Colon (tissue), 2 donors: ENCODE measurements around the gene NUP210L.
"Not testable (repeated sequence)": the region's sequence is repeated elsewhere in the genome, so short reads cannot be mapped to it uniquely, and the experiment has no call there.

Experiments
- FAIRE-seq: peaks from 2 replicates; lab custom pipeline; 2012; peaks lifted over from hg19 to GRCh38; lab: Jason Lieb, UNC
- donor health status: control.
- donor health status: control.

NUP210L gene

DNA sequence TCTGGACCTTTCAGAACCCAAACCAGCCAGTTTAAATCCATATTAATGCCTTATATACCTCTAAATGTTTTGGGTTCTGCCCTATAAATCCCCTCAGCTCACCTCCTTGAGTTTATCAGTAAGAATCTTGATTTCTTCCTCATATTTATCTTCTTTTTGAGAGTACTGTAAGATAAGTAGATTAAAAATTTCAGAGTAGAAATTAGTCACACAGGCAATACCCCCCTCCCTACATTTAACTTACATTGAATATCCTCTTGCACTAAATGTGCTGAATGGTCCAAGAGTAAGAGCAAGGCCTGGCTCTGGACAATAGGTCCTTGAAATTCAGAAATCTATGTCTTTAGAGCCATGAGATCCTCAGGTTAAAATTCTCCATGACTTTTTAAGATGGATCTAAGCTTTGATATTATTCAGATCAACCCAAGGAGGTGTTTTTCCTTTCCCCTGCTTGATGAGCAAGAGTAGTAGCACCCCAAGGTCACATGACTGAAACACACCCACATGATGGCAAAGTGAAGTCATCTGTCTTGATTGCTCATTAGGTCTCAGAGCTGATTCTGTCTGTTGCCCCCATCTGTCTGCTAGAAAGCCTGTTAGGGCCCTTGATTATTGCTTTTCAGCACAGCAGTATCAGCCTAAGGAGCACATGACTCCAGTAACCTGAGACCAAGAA is 15.8 kb upstream of the NUP210L start:
- no peak for FAIRE-seq

DNA sequence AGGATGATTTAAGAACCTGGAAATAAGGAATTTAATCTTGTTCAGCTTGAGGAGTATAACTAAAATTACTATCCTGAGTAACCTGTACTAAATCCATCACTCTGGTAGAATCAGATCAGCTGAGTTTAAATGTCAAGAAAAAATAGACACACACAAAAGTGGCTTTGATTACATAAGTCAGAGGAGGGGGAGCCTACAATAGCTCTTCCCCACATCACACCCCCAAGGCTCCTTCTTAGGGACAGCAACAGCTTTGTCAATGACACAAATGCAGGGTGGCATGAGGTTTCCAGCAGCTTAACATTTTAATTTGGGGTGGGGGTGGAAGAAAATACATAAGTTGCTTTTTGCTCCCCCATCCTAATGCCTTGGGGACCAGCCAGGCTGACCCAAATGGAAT is 12.6 kb upstream of the NUP210L start:
- no peak for FAIRE-seq

DNA sequence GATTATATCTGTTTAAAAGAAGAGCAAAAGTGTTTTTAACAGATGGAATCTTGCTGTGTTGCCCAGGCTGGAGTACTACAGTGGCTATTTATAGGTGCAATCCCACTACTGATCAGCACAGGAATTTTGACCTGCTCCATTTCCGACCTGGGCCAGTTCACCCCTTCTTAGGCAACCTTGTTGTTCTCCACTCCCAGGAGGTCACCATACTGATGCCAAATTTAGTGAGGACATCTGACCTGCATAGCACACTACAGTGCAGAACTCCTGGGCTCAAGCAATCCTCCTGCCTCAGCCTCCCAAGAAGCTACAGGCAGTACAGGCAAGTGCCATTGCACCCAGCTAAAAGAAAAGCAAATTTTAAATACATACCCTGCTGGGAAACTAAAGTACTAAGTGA is 11.3 kb upstream of the NUP210L start:
- no peak for FAIRE-seq

DNA sequence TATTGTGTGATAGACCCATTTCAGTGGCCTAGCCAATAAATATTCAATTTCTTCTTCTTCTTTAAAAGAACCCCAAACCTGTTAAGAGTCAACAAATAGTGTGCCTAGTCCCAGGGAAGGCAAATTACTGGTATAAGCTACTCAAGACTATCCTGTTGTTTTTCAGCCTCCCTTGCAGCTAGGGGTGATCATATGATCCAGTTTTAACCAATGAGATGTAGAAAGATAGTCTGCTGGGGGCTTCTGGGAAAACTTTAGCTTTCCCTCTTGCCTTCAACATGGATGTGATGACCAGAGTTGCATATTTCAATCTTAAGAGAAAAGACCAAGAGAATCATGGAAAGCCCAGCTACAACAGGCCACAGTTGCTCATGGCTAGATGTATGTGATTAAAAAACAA is 4.7 kb upstream of the NUP210L start:
- FAIRE-seq: no peak

DNA sequence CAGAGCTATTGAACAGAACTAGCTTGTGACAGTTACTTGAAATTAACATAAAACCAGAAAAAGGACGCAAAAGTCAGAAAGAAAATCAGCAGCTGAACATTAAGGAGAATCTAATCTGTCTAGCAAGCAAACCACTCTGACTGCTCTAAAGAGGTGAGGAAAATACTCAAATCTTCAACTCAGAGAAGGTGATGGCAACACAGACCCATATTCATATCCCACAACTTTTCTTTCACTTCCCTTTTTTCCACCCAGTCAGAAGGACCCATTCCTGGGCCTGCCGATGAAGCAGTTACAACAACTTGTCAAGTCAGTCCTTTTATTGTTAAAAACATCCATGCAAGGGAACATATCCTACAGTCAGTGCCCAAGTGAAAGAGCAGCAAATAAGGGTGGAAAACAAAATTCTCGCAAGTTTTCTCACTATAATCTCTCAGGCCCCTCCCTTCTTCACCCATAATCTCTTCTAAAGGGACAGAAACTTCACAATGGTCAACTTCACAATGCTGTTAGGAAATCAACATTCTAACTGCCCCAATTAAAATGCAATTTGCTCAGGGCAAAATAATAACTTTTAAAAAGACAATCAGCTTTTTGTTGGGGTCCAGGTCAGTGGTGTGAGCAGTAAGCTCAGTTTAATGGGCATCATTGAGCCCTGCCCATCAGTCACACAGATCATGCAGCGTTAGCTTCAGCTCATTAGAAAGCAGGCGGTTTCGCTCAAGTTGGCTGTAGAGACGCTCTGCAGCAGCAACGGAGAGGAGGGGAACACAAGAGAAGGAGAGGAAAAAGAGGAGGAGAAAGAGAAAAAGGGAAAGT is 3.6 kb upstream of the NUP210L start:
- FAIRE-seq: no peak

DNA sequence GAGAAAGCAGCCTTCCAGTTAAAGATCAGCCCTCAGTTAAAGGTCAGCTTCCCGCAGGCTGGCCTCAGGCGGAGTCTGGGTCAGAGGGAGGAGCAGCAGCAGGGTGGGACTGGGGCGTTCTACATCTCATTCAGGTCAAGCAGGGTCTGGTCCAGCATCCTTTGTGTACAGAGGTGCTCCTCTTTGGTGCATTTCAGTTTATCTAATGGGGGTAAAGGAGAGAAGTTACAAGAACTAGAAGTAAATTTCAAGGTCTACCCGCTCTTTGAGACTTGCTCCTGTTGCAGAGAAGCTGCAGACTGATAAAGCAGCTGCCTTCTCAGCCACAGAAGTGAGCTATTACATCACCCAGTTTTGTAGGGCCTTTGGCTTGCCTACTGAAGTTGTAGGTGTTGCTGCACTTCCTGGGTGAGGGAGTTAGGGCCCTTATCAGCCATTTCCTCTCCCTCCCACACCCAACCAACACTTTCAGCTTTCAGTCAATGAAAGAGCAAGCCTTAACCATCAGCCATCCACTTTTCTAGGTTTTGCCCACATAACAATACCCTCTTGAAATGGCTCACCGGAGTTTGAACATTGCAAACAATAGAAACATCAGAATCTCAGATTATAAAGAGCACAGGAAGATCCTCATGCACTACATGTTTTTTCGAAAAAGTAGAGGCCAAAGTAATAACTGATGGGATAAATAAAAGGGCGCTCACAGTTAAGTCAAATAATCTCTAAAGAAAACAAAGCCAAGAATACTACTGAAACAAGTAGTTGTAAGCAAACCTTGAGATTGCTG is 2.8 kb upstream of the NUP210L start:
- no peak for FAIRE-seq

- no peak for FAIRE-seq
Observed at GRCh38 chr1:154155251-154155650, 378 bp upstream of the NUP210L start.

GRCh38 chr1:154154053-154154452 is 820 bp downstream of the NUP210L start:
- no peak for FAIRE-seq

GRCh38 chr1:154151311-154151710 is 3.6 kb downstream of the NUP210L start:
- FAIRE-seq: no peak

- no peak for FAIRE-seq
Observed at GRCh38 chr1:154148807-154149206, 6.1 kb downstream of the NUP210L start.

DNA sequence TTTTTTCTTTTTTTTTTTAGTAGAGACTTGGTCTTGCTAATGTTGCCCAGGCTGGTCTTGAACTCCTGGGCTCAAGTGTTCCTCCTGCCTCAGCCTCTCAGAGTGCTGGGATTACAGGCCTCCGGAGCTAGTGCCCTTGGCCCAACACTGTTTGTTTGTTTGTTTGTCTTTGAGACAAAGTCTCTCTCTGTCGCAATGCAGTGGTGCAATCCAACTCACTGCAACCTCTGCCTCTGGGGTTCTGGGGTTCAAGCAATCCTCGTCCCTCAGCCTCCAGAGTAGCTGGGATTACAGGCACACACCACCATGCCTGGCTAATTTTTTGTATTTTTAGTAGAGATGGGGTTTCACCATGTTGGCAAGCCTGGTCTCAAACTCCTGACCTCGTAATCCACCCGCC is 7.4 kb downstream of the NUP210L start:
- FAIRE-seq: not testable (repeated sequence)

- FAIRE-seq: no peak
Observed at GRCh38 chr1:154145986-154146385, 8.9 kb downstream of the NUP210L start.

- no peak for FAIRE-seq
Observed at GRCh38 chr1:154142358-154142757, 12.5 kb downstream of the NUP210L start.

- FAIRE-seq: no peak
Observed at GRCh38 chr1:154141240-154141639, 13.6 kb downstream of the NUP210L start.

- no peak for FAIRE-seq
Observed at GRCh38 chr1:154137888-154138287, 17.0 kb downstream of the NUP210L start.

- no peak for FAIRE-seq
Observed at GRCh38 chr1:154133256-154133655, 21.6 kb downstream of the NUP210L start.

GRCh38 chr1:154129391-154129970 is 25.4 kb downstream of the NUP210L start:
- no peak for FAIRE-seq

DNA sequence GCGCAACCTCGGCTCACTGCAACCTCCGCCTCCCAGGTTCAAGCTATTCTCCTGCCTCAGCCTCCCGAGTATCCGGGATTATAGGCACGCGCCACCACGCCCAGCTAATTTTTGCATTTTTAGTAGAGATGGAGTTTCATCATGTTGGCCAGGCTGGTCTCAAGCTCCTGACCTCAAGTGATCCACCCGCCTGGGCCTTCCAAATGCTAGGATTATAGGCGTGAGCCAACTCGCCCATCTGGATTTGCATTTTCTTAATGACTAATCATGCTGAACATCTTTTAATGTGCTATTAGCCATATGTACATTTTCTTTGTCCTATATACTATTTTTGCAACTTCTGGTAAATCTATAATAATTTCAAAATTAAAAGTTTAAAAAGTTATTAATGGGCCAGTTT is 31.7 kb downstream of the NUP210L start:
- not testable (repeated sequence) for FAIRE-seq

DNA sequence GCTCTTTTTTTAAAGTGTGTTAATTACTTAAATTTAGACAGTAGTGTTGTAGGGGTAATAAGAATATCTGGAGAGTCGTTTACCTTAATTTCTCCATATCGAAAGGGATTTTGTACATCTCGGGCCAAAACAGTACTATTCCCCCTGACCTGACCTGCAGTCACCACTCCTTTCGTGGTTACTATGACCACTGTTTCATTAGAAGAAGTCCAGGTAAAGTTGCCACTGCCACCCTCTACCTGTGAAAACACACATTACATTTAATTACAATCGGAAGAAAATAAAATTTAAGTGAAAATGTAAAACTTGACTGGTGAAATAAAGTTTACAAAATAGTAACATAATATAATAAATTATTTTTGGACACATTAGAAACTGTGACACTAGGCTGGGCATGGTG is 37.2 kb downstream of the NUP210L start:
- no peak for FAIRE-seq

GRCh38 chr1:154115180-154115579 is 39.7 kb downstream of the NUP210L start:
- FAIRE-seq: no peak

GRCh38 chr1:154104433-154105082 is 50.3 kb downstream of the NUP210L start:
- FAIRE-seq: no peak

GRCh38 chr1:154100141-154100540 is 54.7 kb downstream of the NUP210L start:
- FAIRE-seq: not testable (repeated sequence)
